ENCODE results near the gene PRSS50.

GRCh38 chr3:46685446-46685845, 32.2 kb downstream of the PRSS50 start:
- TF ChIP-seq EZH2 (IDR thresholded peaks at IDR 0.05; ENCODE audit: borderline replicate concordance, low read depth, low read length, severe bottlenecking) (no peak), CTCF (IDR thresholded peaks at IDR 0.05; ENCODE audit: extremely low read depth in 1 of 2, insufficient read depth in 1 of 2, low read depth in 1 of 2, low read length in 2 of 2) (no peak), FOS (IDR thresholded peaks at IDR 0.05; ENCODE audit: borderline replicate concordance, insufficient read depth, low read length) (no peak), MYC (IDR thresholded peaks at IDR 0.05; ENCODE audit: low read depth, low read length) (no peak), MAX (IDR thresholded peaks at IDR 0.05; ENCODE audit: insufficient read depth, insufficient read length) (no peak), POLR2A (IDR thresholded peaks at IDR 0.05; ENCODE audit: low read depth, low read length) (no peak), POLR2AphosphoS5 (IDR thresholded peaks at IDR 0.05; ENCODE audit: insufficient read depth, low read depth, low read length) (no peak), JUN (IDR thresholded peaks at IDR 0.05; ENCODE audit: borderline replicate concordance, insufficient read depth, insufficient read length, low read depth) (no peak)

All from endothelial cell of umbilical vein (primary cell).